ENCODE results near the gene EXD3.
"Not testable (repeated sequence)": the region's sequence is repeated elsewhere in the genome, so short reads cannot be mapped to it uniquely, and the experiment has no call there.

The EXD3 gene

DNA sequence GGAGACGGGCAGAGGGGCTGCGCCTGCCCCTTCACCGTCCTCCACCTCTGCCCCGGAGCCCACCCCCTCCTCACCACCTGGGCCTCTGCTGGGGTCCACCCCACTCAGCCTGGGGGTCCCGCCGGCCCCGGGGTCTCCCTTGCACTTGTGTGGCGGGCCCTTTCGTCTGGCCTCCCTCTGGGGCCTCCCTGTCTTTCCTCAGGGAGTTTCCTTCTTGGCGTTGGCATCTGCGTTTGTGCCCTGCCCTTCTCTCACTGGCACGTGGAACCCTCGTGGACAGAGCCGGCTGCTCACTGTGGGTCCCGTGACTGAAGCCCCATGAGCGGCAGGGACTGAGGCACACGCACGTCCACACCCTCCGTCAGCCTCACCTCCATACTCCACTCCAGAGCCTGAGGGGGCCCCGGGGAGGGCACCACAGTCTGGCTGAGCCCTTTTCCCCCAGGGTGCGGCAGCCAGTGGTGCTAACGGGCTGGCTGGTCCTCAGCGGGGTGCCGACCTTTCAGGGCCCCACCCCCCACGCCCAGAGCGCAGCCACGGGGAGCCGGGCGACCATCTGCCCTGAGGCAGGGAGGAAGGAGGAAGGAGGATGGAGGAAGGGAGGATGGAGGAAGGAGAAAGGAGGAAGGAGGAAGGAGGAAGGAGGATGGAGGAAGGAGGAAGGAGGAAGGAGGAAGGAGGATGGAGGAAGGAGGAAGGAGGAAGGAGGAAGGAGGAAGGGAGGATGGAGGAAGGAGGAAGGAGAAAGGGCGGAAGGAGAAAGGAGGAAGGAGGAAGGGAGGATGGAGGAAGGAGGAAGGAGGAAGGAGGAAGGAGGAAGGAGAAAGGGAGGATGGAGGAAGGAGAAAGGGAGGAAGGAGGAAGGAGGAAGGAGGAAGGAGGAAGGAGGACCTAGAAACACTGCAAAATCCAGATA, 67.9 kb downstream of the EXD3 start:
- DNase-seq = no peak

DNA sequence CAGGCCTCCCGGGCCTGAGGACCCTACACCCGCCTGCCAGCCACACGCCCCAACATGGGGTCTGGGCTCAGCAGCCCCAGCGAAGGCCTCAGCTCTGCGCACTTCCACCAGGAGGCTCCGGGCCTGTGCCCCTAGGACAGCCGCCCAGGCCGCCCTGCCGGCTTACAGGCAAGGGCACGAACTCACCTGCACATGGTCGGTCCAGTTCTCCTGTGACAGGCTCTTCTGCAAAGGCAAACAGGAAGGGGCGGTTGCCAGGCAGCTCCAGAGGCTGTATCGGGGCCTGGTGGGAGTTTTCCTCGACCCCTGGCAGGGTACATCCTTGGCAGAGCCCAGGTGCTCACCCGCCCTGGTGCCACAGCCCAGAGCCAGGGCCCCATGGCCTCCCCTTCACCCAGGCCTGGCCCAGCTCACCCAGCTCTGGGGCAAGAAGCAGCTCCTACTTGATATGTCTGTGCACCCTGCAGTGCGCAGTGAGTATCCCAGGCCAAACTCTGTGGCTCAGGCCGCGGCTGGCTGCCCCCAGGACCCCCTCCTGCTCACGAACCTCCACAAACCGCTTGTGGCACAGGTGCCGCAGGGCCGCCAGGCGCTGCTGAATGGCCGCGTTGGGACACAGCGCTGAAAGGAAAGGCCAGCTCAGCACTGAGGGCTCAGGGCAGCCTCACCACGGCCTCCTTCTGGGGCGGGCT, 68.7 kb downstream of the EXD3 start:
- no peak for DNase-seq

DNA sequence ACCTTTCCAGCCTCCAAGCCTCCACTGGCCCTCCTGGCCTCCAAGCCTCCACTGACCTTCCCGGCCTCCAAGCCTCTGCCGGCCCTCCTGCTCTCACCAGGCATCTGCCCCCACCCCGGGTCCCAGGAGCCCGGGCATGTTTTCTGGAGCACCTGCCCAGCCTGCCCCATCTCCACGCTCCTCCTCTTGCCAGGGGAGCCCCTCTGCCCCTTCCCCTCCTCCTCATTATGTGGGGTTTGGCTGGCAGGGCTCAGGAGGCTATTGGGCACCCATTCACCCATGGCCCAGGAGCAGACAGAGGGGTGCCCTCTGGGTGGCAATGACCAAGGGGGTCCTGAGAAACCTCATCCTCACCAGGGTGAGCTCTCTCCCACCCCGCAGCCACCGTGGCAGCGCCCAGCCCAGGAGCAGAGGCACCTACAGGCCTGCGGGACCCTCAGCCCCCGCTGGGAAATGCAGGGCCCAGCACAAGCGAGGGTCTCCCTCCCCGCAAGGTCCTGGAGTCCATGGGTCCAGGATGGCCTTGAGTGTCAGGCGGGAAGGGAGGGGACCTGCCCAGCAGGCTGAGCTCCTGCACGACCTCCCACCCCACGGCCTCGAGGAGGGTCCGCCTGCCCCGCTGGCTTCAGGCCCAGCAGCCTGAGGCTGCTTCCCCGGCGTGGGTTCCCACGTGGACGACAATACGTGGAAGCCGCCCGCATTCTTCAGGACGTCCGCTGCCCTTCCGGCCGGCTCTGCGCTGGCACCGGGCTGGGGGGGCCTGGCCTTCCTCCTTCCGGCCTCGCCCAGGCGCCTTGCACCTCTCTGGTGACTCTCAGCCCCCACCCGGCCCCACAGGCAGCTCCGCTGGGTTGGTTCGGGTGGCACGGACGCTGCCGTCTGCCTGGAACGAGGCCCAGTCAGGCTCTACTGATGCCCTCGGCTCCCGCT, 69.5 kb downstream of the EXD3 start:
- DNase-seq = no peak

DNA sequence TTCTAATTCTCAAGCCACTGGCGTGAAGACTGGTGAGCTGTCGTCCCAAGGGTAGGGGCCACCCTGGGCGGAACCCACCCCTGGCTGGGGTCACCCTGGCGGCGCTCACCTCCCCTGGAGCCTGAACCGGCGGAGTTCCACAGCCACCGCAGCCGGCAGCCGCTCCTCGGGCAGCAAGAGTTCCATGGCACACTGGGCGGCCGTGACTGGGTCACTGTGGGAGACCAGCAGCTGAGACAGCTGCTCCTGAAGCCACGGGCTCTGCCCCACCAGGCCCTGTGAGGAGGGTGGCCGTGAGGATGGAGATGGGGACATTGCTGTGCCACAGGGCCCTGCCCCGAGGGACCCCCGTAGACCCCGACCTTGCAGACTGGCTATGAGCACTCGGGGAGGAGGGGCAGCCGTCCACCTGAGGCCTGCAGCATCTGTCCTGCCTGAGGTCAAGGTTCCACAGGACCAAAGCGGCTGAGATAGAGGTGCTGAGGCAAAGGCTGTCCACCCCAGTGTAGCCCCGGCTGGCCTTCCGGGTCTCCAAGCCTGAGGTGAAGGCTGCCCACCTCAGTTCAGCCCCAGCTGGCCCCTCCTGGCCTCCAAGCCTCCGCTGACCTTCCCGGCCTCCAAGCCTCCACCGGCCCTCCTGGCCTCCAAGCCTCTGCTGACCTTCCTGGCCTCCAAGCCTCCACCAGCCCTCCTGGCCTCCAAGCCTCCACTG, 70.3 kb downstream of the EXD3 start:
- no peak for DNase-seq

DNA sequence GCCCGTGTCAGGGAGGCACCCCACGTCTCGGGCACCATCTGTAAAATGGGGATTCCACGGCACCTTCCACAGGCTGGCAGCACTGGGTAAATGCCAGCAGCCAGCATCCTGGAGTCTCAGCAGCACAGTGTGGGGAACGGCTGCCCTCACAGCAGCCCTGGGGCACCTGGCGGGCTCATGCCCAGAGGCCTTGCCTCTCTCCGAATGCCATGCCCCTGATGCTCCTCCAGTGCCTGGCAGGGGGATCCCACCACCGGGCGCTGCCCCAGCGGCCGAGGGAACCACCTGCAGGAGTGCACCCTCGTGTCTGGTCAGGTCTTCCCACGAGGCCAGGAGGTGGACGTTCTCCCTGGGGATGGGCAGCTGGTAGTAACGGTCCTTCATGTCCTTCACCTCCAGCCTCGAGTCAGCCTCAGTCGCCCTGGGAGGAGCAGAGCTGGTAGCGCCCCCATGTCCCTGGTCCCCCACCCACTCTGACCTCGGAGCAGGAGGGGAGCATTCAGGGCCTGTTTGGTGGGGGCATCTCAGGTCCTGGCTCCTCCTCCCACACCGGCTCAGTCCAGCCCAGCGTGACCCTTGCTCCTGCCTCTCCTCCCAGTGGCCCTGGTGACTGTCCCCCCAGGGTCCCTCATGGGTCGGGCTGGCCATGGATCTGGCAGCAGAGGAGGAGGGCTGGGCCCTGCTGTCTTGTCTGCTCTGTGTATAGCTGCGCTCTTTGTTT, 71.0 kb downstream of the EXD3 start:
- DNase-seq = no peak

DNA sequence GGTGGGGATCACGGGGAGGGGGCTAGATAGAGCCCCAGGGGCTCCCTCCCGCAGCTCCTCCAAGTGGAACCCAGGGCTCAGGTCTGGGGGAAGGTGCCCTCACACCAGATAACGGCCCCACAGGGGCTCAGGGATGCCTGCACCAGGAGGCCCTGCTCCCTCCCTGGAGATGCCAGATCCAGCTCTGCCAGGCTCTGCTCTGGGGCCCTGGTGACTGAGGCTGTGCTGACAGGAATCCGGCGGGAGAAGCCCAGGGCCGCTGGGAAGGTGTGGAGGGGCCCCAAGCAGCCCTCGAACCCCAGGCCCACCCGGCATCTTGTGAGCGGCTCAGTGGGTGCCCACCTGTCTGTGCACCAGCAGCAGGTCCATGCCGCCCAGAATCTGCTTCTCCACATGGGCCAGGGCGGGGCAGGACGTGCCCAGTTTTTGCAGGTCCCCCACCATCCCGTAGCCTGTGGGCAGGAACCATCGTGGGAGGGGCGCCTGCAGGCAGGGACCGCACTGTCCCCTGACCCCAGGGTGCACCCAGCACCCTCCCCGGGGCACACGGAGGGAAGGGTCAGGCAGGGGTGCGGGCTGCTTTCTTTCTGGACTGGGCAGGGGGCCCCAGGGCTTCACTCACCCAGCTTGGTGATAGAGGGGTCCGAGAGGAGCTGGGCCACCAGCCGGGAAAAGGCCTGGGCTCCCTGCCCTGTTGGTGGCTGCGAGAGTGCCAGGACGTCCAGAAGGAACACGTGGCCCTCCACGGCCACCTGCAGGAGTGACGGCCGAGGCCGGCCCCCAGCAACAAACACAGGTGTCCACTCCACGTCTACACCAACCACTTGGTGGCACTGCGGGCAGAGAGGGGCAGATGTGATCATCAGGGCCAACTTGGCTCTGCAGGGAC, 72.0 kb downstream of the EXD3 start:
- DNase-seq = no peak

DNA sequence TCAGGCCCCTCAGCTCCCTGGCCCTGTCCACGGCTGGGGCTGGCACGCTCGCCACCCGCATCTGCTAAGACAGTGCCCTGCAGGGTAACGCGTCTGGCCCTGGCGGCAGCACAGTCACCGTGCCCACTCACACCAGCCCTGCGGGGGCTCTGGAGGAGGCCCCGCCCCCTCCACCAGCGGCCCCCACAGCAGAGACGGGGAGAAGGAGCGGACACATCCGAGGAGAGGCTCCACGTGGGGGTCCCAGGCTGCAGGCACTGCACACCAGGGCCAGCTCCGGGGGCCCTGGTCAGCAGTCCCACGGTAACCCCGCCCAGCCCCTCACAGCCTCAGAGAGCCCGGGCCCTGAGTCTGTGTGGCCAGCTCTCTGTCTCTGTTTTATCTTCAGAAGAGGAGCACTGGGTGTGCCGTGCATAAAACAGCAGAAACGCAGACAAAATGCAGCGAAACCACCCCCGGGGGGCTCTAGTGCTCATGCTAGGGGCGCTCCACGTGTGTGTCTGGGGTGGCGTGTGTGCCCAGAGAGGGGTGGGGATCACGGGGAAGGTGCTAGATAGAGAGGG, 73.4 kb downstream of the EXD3 start:
- DNase-seq = no peak

DNA sequence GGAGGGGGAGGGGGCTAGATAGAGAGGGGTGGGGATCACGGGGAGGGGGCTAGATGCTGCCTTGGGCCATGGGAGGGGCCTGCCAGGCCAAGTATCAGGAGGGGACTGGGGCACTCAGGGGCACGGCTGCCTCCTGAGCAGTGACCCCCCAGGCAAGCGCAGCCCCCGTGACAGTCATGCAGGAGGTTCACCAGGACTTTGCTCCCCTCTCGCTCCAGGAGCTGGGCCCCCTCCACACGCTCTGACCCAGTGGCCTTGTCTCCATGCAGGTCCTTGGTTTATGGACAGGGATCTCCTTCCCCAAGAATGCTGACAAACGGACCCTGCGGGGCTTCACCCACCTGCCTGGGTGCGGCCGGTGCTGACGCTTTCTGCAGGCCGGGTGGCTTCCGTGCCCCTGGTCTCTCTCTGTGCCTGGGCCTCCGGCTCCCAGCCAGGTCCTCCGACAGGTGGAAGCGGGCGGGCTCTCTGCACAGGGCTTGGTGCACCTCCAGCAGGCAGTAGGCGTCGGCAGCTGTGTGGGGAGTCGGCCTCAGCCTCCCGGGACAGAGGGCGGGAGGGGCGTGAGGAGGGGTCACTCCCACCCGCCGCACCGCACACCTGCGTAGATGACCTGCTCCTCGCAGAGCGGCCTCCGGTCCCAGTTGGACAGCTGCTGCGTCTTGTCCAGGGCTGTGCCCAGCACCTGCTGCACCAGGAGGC, 74.0 kb downstream of the EXD3 start:
- DNase-seq = no peak

DNA sequence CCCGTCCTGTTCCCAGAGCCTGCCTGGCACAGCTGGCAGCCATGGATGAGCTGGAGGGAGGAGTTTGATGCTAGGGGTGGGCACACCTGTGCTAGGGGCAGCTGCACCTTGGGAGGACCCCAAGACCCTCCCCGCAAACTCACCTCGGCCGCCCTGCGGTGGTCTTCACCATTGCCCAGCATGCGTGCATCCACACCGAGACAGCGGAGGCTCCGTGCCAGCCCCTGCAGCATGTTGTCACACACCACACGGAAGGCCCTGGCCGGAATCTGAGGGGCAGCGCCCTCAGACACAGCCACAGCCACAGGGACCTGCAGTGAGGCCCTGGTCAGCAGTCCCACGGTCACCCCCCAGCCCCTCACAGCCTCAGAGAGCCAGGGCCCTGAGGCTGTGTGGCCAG, 75.0 kb downstream of the EXD3 start:
- DNase-seq = no peak

DNA sequence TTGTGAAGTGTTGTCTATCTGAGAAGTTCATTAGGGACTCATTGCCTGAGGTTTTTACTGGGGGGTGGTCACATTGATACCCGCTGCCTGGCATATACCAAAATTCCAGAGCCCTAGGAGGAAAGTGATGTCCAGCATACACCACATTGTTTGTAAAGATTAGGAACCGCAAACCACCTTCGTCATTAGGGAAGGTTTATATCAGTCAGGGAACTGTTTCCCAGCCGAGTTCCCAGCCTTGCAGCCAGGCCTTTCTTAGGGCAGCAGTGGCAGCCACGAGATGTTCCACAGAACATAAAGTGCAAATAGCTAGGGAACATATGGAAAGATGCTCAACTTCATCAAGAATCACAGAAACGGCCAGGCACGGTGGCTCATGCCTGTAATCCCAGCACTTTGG, 80.5 kb downstream of the EXD3 start:
- DNase-seq = no peak

DNA sequence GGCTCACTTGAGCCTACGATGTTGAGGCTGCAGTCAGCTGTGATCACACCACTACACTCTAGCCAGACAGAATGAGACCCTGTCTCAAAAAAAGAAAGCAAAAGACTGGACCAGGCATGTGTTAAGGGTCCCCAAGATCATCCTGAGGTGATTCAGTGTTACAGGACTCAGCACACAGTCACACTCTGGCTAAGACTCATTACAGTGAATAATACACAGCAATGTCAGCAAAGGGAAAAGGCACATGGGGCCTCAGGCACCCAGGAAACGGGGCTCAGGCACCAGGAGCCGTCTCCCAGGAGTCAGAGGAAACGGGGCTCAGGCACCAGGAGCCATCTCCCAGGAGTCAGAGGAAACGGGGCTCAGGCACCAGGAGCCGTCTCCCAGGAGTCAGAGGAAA, 81.7 kb downstream of the EXD3 start:
- no peak for DNase-seq

DNA sequence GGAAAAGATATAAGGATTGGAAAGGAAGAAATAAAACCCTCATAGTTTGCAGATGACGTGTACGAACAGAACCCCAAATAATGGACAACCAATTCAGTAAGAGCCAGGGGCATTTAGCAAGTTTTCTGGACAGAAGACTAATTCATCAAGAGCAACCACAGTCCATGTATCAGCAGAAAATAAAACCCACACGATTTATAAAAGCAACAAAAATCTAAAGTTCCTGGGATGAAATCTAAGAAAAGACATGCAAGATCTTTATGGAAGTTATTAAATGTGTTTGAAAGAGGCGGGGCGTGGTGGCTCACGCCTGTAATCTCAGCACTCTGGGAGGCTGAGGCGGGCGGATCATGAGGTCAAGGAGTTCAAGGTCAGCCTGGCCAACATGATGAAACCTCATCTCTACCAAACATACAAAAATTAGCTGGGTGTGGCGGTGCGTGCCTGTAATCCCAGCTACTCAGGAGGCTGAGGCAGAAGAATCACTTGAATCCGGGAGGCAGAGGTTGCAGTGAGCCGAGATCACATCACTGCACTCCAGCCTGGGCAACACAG, 83.0 kb downstream of the EXD3 start:
- not testable (repeated sequence) for DNase-seq

DNA sequence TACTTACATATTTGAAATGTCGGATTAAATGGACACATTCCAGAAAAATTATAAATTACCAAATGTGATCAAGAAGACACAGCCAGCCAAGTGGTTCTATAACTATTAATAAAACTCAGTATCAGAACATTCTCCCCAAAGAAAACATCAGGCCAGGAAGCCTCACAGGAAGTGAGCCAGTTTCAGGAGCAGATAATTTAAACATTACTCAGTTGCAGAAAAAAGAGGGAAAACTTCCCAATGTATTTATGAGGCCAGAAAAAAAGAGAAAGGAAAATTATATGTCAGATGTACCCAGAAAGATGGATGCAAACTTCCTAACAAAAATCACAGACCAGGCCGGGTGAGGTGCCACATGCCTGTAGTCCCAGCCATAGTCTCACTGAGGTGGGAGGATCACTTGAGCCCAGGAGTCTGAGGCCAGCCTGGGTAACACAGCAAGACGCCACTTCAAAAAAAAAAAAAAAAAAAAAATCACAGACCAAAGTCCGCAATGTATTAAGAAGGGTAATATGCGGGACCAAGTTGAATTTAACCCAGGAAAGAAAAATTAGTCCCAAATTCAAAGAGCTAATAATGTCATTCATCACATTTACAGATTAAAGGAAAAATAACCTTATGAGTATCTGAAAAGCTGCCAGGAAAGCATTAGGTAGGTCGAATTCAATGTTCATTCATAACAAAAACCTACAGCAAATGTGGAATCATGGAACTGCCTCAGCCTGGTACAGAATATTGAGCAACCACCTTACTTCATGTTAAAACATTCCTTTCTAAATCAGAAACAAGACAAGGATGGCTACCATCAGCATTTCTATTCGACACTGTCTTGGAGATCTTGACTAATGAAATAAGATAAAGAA, 83.7 kb downstream of the EXD3 start:
- no peak for DNase-seq

DNA sequence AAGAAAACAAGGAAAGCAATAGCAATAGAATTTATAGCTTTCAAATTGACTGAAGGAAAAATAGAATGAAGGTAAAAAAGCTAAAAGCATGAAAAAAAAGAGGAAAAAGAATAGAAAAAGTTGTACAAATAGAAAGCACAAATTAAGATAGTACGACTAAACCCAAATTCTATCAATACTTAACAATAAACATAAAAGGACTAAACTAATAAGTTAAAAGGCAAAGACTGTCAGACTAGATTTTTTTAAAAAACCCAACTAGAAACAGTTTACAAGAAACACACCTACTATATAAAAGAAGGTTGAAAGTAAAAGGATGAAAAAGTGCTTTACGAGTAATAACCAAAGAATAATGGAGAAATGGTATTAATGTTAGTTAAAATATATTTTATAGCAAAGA, 86.2 kb downstream of the EXD3 start:
- DNase-seq = no peak

DNA sequence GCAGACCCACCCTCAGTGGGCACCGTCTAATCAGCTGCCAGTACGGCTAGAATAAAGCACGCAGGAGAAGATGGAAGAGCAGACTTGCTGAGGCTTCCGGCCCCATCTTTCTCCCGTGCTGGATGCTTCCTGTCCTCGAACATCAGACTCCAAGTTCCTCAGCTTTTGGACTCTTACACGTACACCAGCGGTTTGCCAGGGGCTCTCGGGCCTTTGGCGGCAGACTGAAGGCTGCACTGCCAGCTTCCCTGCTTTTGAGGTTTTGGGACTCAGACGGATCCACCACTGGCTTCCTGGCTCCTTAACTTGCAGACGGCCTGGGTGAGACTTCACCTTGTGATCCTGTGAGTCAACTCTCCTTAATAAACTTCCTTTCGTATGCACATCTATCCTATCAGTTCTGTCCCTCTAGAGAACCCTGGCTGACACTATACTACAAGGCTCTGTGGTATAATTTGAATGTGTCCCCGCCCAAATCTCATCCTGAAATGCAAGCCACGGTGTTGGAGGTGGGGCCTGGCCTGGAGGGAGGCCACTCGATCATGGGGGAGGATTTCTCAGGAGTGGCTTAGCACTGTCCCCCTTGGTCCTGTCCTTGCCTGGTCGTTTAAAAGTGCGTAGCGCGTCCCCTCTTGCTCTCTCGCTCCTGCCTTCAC, 89.8 kb downstream of the EXD3 start:
- no peak for DNase-seq

DNA sequence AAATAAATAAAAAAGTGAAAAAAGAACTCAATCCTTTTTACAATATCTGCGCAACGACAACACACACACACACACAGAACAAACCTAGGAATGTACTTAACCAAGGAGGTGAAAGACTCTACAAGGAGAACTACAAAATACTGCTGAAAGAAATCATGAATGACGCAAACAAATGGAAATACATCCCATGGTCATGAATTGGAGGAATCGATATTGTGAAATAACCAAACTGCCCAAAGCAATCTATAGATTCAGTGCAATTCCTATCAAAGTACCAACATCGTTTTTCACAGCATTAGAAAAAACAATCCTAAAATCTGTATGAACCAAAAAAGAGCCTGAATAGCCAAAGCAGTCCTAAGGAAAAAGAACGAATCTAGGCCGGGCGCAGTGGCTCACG, 91.0 kb downstream of the EXD3 start:
- no peak for DNase-seq

DNA sequence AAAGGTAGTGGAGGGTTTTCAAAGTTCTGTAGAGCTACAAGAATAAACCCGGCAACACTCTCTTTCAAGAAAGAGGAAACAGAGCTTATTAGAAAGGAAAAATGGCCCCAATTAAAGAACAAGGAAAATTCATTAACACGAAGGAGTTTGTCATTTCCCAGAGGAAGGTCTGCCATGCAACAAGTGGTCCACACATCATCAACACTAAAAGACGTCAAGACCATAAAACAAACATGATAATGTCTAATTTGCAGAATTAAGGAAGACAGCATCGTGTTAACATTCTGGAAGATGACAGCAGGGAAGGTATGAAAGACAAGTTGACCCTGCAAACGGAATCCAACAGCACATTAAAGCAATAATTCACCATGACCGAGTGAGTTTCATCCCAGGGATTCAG, 92.3 kb downstream of the EXD3 start:
- no peak for DNase-seq

DNA sequence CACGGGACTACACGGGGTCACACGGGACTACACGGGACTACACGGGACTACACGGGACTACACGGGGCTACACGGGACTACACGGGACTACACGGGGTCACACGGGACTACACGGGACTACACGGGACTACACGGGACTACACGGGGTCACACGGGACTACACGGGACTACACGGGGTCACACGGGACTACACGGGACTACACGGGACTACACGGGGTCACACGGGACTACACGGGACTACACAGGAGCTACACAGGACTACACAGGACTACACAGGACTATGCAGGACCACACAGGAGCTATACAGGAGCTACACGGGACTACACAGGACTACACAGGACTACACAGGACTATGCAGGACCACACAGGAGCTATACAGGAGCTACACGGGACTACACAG, 93.4 kb downstream of the EXD3 start:
- DNase-seq = not testable (repeated sequence)

All from DMS79 treated with DMSO at 0.1 percent for 48 hours (cell line).